Muscle of back (tissue), 13 donors: ENCODE data around the gene TBX4. TPM values are rescaled to one million over a fixed set of nuclear protein-coding genes. Genes with fewer than 3 reads are reported as not detected.
A peak's percentile ranks its signal among the peaks of the same experiment; 100 is the strongest.

Experiments used
- DNase-seq, 3 donors: peaks; one replicate each; pipeline versions ENCODE4 v3.0.0 to v3.0.0-alpha.2; 2013
- long read RNA-seq, 9 donors: transcript quantifications; one replicate each; lab custom pipeline, GENCODE V29; 2026
- polyA plus RNA-seq, 10 donors: library from polyadenylated mRNA; unstranded; fragments of 120-200 nt; gene quantifications; one replicate each; pipeline ENCODE4 v1.2.1, GENCODE V29; 2013; ENCODE audit not compliant: insufficient read length in 10 of 10

Gene TBX4
- polyA plus RNA-seq: 10 to 100 TPM in 3 of 10 donors, 1 to 10 TPM in 7; 3.7 to 37.8 (median 6.0) TPM
- long read RNA-seq, donor 1, partial matches to known transcripts: 0 of 1 reads
- long read RNA-seq, donor 1, other reads (novel, unspliced or antisense): 0 of 1 reads
- long read RNA-seq, donor 2, partial matches to known transcripts: 0 of 2 reads
- long read RNA-seq, donor 2, other reads (novel, unspliced or antisense): 0 of 2 reads
- long read RNA-seq, donor 3: 0 reads
- long read RNA-seq, donor 4: 0 reads
- long read RNA-seq, donor 5: 0 reads
- long read RNA-seq, donor 6: 0 reads
- long read RNA-seq, donor 7, partial matches to known transcripts: 0 of 3 reads
- long read RNA-seq, donor 7, other reads (novel, unspliced or antisense): 0 of 3 reads
- long read RNA-seq, donor 8, partial matches to known transcripts: 0 of 3 reads
- long read RNA-seq, donor 8, other reads (novel, unspliced or antisense): 0 of 3 reads
- long read RNA-seq, donor 9: 0 reads

DNA sequence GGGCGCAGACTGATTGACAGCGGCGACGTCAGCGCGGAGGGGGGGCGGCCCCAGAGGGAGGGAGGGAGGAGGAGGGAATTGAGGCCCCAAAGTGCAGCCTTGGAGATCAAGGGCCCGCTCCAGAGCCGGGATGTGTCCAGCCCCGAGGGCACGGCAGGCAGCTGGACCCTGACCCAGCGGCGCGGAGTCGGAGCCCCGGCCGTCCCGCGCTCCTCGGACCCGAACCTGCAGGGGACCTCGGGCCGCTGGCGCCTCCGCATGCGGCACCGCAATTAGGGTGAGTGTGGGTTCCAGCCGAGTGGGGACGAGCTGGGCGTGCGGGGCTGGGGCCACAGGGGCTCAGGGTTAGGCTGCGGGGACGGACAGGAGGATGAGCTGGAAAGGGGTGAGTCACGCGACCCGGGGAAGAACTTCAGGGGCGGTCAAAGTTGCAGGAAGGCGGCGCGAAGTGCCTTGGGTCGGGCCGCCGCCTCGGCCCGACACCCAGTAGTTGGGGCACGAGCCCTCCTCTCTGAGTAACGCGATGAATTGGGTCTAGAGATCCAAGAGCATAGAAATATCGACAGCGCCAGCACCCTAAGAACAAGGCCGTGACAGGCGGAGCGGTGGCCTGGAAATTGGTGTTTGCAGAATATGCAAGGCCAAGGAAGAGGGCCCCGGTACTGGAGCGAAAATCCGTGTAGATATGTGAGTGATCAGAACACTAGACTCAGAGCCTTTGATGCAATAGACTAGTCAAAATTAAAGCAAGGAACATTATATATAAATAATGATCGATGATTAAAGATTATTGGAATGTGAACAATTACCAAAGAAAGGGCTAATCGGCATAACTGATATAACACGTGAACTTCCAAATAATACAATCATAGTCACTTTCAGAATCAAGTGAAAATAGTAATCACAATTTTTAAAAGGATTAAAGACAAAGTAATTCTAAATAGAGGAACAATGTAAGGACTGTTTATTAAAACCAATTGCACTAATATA, at the start of gene TBX4:
Gene TBX4 (plus strand): TSS at position 122 of the 990 bp plus-strand sequence. CDS start 4,069 bp downstream, outside the sequence.
- peak in 1 of 3 donors; percentile 76 for DNase-seq

DNA sequence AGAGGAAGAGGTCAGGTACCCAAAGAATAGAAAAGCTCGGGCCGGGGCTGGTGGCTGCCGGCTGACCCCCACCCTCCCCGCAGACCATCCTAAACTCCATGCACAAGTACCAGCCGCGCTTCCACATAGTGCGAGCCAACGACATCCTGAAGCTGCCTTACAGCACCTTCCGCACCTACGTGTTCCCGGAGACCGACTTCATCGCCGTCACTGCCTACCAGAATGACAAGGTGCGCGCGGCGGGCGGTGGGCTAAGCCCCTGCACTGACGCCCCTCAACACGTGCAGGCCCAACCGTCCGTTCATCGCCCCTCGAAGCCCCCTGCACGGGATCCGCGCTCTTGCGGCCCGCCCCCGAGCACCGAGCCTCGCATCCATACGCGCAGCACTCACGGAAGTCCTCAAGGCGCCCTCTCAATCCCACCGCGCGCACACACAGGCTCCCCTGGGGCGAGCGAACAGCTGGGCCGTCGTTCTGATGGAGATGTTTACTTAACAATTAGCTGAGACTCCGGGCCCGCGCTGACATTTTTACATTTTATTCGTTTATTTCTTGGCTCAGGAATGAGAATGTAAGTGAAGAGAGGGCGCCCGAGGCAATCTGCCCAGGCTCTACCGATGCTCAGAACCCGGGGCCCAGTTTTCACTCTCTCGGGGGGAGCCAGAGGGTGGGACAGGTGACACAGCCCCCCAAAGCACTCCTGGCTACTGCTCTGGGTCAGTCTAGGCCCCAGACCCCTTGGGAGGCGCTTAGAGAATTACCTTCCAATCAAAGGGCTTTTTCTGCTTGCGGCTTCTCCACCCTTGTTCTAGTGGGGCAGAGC, 49.0 kb upstream of the TBX4 start:
- peak in 1 of 3 donors; percentile 74 for DNase-seq

- peak in 1 of 3 donors; percentile 67 for DNase-seq
Measured at GRCh38 chr17:61403801-61404662, 48.2 kb upstream of the TBX4 start.

GRCh38 chr17:61404663-61404912, 47.6 kb upstream of the TBX4 start:
- DNase-seq: no peak

DNA sequence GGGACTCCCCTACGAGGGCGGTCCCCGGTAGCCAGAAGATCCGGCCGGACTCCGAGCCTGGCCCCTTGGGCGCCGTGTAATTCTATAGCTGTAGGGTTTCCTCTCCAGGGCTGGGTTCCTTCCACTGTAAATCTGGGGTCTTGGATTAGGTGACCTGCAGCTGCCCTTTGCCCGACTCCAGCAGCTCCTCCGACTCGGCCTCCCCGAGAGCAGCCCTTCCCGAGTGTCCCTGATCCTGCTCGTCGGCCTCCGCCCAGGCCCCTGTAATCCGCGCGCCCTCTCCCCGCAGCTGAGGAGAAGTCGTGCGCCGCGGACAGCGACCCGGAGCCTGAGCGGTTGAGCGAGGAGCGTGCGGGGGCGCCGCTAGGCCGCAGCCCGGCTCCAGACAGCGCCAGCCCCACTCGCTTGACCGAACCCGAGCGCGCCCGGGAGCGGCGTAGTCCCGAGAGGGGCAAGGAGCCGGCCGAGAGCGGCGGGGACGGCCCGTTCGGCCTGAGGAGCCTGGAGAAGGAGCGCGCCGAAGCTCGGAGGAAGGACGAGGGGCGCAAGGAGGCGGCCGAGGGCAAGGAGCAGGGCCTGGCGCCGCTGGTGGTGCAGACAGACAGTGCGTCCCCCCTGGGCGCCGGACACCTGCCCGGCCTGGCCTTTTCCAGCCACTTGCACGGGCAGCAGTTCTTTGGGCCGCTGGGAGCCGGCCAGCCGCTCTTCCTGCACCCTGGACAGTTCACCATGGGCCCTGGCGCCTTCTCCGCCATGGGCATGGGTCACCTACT, 47.1 kb upstream of the TBX4 start:
- DNase-seq: peak in 1 of 3 donors; percentile 77

DNA sequence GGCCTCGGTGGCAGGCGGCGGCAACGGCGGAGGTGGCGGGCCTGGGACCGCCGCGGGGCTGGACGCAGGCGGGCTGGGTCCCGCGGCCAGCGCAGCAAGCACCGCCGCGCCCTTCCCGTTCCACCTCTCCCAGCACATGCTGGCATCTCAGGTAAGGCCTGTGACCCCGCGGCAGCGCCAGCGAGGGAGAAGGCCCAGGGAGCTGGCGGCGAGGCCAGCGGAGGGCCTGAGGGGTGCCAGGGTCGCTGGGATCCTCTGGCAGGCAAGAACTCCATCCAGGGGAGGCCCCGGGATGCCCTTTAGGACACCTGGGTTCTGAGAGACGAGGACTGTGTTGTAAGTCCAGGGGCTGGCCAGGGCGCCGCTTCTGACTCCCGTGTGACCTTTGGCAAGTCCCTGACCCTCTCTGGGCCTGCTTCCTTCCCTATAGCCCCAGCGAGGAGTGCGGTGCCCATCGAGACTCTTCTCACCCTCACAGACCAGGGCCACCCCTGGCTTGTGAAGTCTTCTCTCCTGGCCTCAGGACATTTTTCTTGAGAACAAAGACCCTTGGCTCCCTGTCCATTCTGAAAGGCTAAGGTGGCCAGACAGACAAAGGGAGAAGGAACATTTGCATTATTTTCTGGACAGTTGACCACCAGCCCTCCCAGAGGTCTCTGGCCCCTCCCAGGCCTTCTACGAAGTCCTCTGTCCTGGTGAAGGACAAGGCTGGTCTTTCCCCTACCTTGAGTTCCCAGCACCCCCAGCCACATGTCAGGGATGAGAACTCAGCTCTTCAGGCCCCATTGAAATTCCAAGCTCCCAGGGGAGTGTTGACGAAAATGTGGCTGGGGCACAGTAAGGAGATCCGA, 46.3 kb upstream of the TBX4 start:
- peak in 1 of 3 donors; percentile 18 for DNase-seq

- DNase-seq: no peak
Measured at GRCh38 chr17:61406537-61406845, 45.7 kb upstream of the TBX4 start.

- DNase-seq: peak in 1 of 3 donors; percentile 17
Measured at GRCh38 chr17:61406971-61407911, 45.0 kb upstream of the TBX4 start.

DNA sequence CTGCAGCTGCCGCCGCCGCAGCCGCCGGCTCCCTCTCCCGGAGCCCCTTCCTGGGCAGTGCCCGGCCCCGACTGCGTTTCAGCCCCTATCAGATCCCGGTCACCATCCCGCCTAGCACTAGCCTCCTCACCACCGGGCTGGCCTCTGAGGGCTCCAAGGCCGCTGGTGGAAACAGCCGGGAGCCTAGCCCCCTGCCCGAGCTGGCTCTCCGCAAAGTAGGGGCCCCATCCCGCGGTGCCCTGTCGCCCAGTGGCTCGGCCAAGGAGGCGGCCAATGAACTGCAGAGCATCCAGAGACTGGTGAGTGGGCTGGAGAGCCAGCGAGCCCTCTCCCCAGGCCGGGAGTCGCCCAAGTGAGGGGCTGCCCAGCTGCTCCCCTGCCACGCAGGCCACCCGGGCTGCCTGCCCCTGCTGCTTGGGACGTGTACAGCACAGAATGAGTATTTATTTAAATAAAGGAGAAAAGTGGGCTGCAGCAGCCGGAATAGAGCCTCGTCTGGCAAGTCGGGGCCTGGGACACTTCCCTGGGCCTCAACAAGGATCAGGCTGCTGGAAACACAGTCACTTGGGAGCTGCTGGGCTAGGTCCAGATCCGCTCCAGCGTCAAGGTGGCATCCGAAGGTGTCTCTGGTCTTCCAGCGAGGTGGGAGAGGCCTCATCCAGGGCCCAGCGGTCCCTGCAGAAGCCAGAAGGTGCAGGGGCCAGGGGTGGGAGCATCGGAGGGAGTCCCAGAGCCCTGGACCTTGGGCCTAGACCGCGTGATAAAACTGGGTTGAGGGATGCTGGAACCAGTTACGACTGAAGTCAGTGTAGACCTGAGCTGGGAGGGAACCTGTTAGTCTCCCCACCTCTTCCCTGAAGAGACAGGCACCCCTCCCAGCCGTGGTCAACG, 43.8 kb upstream of the TBX4 start:
- peak in 1 of 3 donors; percentile 59 for DNase-seq

DNA sequence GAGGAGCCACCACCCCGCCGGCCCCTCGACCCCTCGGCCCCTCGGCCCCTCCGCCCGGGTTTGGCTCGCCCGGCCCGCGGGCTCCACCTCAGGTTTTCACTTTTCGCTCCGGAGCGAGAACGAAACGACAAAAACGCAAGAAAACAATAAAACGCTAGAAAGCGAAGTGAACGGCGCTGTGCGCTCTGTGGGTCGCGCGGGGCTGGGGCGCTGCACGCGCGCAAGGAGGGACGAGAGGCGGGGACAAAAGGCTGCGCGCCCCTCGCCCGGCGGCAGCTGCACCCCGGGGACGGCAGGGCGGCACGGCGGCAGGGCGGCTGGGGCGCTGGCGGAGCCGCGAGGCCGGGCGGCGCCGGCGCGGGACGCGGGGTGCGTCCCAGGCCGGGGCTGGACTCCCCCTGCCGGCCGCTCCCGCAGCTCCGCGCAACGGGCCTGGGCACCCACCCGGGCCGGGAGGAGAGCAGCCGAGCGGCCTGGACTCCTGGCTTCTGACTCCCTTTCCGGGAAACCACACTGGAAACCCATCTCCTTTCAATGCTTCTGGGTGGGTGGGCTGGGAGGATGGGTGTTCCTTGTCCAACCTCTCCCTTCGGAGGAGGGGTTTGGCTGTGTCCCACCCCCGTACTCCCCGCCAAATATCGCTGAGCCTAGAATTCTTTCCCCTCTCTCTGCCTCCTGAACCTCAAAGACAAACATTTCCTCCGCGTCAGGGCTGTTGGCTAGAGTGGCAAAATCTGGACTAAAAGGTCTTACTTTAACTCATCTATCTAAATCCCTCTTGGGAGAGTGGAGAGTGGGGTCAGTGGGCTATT, 42.7 kb upstream of the TBX4 start:
- DNase-seq: peak in 2 of 3 donors; percentile 79 to 90

GRCh38 chr17:61410141-61411010, 41.8 kb upstream of the TBX4 start:
- DNase-seq: peak in 2 of 3 donors; percentile 80 to 93

DNA sequence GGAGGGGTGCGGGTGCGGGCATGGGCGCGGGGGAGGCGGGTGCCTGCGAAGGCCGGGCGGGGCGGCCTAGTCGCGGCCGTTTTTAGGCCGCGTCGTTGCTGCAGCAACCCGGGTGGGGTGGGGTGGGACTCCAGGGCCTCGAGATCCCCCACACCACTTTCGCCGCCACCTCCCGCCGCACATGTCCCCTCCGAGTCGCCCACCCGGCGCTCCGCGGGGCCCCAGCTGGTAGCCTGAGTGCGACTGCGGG, 41.3 kb upstream of the TBX4 start:
- no peak for DNase-seq

GRCh38 chr17:61411261-61412142, 40.7 kb upstream of the TBX4 start:
- DNase-seq: peak in 2 of 3 donors; percentile 66 to 94
